GM19467 (cell line): ENCODE data around the gene CHST13.
"Not testable (repeated sequence)": the region's sequence is repeated elsewhere in the genome, so short reads cannot be mapped to it uniquely, and the experiment has no call there.

ENCODE experiments used
- ATAC-seq: cut with Tn5 transposase; IDR thresholded peaks from one replicate; pipeline ENCODE4 v1.9.1; 2021; ENCODE audit warnings: mild to moderate bottlenecking, moderate library complexity; ENCODE audit not compliant: unreplicated experiment

Gene CHST13

DNA sequence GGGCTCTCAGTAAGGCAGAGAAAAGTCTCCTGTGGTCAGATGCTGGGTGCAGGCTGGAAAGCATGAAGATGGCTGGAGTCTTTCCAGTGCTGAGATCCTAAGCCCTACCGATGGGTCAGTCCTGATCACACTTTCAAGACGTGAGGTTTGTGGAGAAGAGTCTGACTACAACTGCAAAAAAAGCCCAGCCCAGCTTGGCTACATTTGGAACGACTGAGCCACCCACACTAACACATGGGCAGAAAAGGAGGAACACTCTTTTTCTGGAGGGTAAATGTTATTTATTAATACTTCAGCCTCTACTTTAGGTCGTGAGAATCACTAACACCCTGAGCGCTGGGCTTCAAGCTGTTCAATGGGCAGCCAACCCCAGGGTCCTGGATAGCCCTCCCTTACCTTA is 56.8 kb downstream of the CHST13 start:
- ATAC-seq: no peak

- no peak for ATAC-seq
These were observed 57.6 kb downstream of the CHST13 start for GRCh38 chr3:126581569-126581968.

GRCh38 chr3:126582311-126582710 is 58.4 kb downstream of the CHST13 start:
- ATAC-seq: no peak

DNA sequence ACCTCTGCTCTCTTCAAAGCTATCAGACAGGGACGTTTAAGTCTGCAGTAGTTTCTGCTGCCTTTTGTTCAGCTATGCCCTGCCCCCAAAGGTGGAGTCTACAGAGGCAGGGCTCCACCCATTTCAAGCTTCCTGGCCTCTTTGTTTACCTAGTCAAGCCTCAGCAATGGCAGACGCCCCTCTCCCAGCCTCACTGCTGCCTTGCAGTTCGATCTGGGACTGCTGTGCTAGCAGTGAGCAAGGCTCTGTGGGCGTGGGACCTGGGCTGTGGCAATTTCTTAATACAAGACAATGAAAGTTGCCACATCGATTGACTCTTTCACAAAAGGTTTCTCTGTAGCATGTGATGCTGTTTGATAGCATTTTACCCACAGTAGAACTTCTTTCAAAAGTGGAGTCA is 67.6 kb downstream of the CHST13 start:
- ATAC-seq: not testable (repeated sequence)
